ENCODE measurements around the gene EDC4. TPM values are rescaled to one million over a fixed set of nuclear protein-coding genes. Genes with fewer than 3 reads are reported as not detected.

EDC4 gene
- total and polyA plus RNA-seq, 2 of the 13 experiments (the other 11 are each of a cell fraction or from before 2014, with no cell fraction given), result 51.4 to 59.1 TPM

DNA sequence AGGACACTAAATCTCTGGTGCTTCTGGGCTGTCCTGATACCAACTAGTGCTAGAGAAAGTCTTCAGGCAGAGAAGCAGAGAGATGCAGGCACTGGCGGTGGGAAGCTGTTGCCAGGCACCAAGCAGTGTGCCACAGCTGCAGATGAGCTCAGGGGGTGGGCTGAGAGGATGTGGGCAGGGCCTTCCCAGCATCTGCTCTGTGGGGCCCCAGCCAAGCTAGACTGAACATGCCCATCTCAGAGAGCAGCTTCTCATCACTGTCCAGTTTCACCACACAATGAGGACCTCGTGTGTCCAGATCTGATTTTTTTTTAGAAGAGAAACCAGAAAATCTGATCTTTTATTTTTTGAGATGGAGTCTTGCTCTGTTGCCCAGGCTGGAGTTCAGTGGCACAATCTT is 37.3 kb downstream of the EDC4 start:
- ATAC-seq (no peak), FAIRE-seq (no peak), DNase-seq (ENCODE audit: low spot score) (no peak)
- ChIA-PET CTCF (ENCODE audit: low intra/inter-chr PET ratio, low total read pairs) (no interaction called here), POLR2A (no interaction called here)
- no peak overlapping the region for H3K27ac ChIP-seq (ENCODE audit: extremely low read length, insufficient read depth, low read length)
- no peak overlapping the region for H2AFZ ChIP-seq (ENCODE audit: low read length)
- H4K20me1 ChIP-seq (ENCODE audit: insufficient read depth, low read length), result no peaks in the 10 kb centered on the region; the same call in 1 of the 2 replicates
- no peak for TF ChIP-seq FOXA1 (IDR thresholded peaks at IDR 0.05)
- TF ChIP-seq FOXA1 (CRISPR knock-in tag; IDR thresholded peaks at IDR 0.05), result no peak
- TF ChIP-seq, protein P1, sequence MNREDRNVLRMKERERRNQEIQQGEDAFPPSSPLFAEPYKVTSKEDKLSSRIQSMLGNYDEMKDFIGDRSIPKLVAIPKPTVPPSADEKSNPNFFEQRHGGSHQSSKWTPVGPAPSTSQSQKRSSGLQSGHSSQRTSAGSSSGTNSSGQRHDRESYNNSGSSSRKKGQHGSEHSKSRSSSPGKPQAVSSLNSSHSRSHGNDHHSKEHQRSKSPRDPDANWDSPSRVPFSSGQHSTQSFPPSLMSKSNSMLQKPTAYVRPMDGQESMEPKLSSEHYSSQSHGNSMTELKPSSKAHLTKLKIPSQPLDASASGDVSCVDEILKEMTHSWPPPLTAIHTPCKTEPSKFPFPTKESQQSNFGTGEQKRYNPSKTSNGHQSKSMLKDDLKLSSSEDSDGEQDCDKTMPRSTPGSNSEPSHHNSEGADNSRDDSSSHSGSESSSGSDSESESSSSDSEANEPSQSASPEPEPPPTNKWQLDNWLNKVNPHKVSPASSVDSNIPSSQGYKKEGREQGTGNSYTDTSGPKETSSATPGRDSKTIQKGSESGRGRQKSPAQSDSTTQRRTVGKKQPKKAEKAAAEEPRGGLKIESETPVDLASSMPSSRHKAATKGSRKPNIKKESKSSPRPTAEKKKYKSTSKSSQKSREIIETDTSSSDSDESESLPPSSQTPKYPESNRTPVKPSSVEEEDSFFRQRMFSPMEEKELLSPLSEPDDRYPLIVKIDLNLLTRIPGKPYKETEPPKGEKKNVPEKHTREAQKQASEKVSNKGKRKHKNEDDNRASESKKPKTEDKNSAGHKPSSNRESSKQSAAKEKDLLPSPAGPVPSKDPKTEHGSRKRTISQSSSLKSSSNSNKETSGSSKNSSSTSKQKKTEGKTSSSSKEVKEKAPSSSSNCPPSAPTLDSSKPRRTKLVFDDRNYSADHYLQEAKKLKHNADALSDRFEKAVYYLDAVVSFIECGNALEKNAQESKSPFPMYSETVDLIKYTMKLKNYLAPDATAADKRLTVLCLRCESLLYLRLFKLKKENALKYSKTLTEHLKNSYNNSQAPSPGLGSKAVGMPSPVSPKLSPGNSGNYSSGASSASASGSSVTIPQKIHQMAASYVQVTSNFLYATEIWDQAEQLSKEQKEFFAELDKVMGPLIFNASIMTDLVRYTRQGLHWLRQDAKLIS (CRISPR knock-in tag; IDR thresholded peaks at IDR 0.05), result no peak
- no peak for TF ChIP-seq FOXA3 (CRISPR knock-in tag; IDR thresholded peaks at IDR 0.05)
- TF ChIP-seq, protein P2, sequence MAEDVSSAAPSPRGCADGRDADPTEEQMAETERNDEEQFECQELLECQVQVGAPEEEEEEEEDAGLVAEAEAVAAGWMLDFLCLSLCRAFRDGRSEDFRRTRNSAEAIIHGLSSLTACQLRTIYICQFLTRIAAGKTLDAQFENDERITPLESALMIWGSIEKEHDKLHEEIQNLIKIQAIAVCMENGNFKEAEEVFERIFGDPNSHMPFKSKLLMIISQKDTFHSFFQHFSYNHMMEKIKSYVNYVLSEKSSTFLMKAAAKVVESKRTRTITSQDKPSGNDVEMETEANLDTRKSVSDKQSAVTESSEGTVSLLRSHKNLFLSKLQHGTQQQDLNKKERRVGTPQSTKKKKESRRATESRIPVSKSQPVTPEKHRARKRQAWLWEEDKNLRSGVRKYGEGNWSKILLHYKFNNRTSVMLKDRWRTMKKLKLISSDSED (CRISPR knock-in tag; IDR thresholded peaks at IDR 0.05), result no peak
- TF ChIP-seq, protein P3, sequence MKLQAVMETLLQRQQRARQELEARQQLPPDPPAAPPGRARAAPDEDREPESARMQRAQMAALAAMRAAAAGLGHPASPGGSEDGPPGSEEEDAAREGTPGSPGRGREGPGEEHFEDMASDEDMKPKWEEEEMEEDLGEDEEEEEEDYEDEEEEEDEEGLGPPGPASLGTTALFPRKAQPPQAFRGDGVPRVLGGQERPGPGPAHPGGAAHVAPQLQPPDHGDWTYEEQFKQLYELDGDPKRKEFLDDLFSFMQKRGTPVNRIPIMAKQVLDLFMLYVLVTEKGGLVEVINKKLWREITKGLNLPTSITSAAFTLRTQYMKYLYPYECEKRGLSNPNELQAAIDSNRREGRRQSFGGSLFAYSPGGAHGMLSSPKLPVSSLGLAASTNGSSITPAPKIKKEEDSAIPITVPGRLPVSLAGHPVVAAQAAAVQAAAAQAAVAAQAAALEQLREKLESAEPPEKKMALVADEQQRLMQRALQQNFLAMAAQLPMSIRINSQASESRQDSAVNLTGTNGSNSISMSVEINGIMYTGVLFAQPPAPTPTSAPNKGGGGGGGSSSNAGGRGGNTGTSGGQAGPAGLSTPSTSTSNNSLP (IDR thresholded peaks at IDR 0.05; ENCODE audit: low read depth, low read length), result no peak
- no peak for TF ChIP-seq PHF5A (CRISPR knock-in tag; IDR thresholded peaks at IDR 0.05; ENCODE audit: low read depth, unreplicated experiment)
- TF ChIP-seq, protein P4, sequence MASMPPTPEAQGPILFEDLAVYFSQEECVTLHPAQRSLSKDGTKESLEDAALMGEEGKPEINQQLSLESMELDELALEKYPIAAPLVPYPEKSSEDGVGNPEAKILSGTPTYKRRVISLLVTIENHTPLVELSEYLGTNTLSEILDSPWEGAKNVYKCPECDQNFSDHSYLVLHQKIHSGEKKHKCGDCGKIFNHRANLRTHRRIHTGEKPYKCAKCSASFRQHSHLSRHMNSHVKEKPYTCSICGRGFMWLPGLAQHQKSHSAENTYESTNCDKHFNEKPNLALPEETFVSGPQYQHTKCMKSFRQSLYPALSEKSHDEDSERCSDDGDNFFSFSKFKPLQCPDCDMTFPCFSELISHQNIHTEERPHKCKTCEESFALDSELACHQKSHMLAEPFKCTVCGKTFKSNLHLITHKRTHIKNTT (CRISPR knock-in tag; IDR thresholded peaks at IDR 0.05), result no peak
- TF ChIP-seq ZMYM4 (CRISPR knock-in tag; IDR thresholded peaks at IDR 0.05), result no peak
- TF ChIP-seq ZSCAN30 (CRISPR knock-in tag; IDR thresholded peaks at IDR 0.05), result no peak
- intact Hi-C loops (cut with micrococcal nuclease; ENCODE audit: unreplicated experiment), result no loop called here
- peaks cover 11 to 29% of the 10 kb centered on the region in 2 experiments for H3K36me3 ChIP-seq (replicated peaks in 1 of 2; ENCODE audit: control insufficient read depth in 1 of 2, insufficient read depth in 2 of 2, low read length in 2 of 2)
- H3K79me2 ChIP-seq (ENCODE audit: insufficient read depth, low read length), result no peaks in the 10 kb centered on the region
- in situ Hi-C loops (cut with HindIII; ENCODE audit: extremely low pct_ligation_motif_present, low pct_unique_long_range_greater_than_20kb), result no loop called here
- no peak overlapping the region for H3K9ac ChIP-seq (ENCODE audit: insufficient read depth, low read depth, low read length)
- H3K4me3 ChIP-seq (replicated peaks in 1 of 3; ENCODE audit: insufficient read depth in 1 of 3, low read depth in 2 of 3, low read length in 3 of 3), result no peak overlapping the region
- peaks cover 19% of the 10 kb centered on the region for H3K4me1 ChIP-seq (ENCODE audit: insufficient read depth, low read length)
- BruUV-seq (replicated peaks), result no TSS peak
- 84% methylated on average over 2 of the region's 2 CpGs for WGBS (ENCODE audit: low lambda C conversion rate)
- H3K9me3 ChIP-seq (ENCODE audit: low read length), result no peaks in the 10 kb centered on the region
- H3K4me2 ChIP-seq (ENCODE audit: low read depth, low read length), result no peak overlapping the region
- H3K27me3 ChIP-seq (ENCODE audit: control insufficient read depth in 1 of 2, insufficient read depth in 2 of 2, low read length in 2 of 2), result no peaks in the 10 kb centered on the region
